Naive thymus-derived CD4-positive, alpha-beta T cell (primary cell): ENCODE measurements around the gene ATP10B. TPM values are rescaled to one million over a fixed set of nuclear protein-coding genes. Genes with fewer than 3 reads are reported as not detected.

Experiments
- ATAC-seq: fragments of 150-1000 bp; cut with Tn5 transposase; 2 replicates; pipeline ENCODE4 v1.10.0; 2021; ENCODE audit warnings: mild to moderate bottlenecking, moderate library complexity
- CTCF ChIA-PET: fragments of 350-600 bp; sonication (Branson Sonifier 250); formaldehyde crosslinking; loops from one replicate; lab custom pipeline; 2021; ENCODE audit warnings: antibody characterized with exemption; lab: Charles Lee
- POLR2A ChIA-PET: fragments of 350-600 bp; sonication (Branson Sonifier 250); formaldehyde crosslinking; loops from one replicate; lab custom pipeline; 2021; ENCODE audit warnings: antibody characterized with exemption, inconsistent platforms; lab: Charles Lee
- DNase-seq, 9 donors: peaks; one replicate each; pipeline versions ENCODE4 v3.0.0 to v3.0.0-alpha.2; 2020 to 2022; ENCODE audit warnings: mixed read lengths in 1 of 9
- H3K27ac ChIP-seq: one replicate; pipeline ENCODE4 v1.7.0; 2013; ENCODE audit warnings: mild to moderate bottlenecking, low read depth, low read length, moderate library complexity
- H3K27me3 ChIP-seq, 2 donors: one replicate each; pipeline ENCODE4 v1.7.0; 2013; ENCODE audit warnings: low read length in 2 of 2, mild to moderate bottlenecking in 2 of 2, moderate library complexity in 2 of 2; ENCODE audit not compliant: control insufficient read depth in 2 of 2, insufficient read depth in 2 of 2
- H3K36me3 ChIP-seq, 3 experiments: 1 replicate in 2 of 3; 2 replicates in 1 of 3; pipeline ENCODE4 v1.7.0; 2013; ENCODE audit warnings: low read length in 3 of 3, mild to moderate bottlenecking in 3 of 3, moderate library complexity in 1 of 3; ENCODE audit not compliant: insufficient read depth in 3 of 3, control insufficient read depth in 2 of 3
- H3K4me1 ChIP-seq, 2 donors: one replicate each; pipeline ENCODE4 v1.7.0; 2013; ENCODE audit warnings: low read length in 2 of 2, mild to moderate bottlenecking in 2 of 2, moderate library complexity in 1 of 2; ENCODE audit not compliant: control insufficient read depth in 2 of 2, insufficient read depth in 2 of 2
- H3K4me3 ChIP-seq: 2 replicates; pipeline ENCODE4 v1.7.0; 2013; ENCODE audit warnings: mild to moderate bottlenecking, low read length
- H3K9me3 ChIP-seq, 3 experiments: 1 replicate in 2 of 3; 2 replicates in 1 of 3; pipeline ENCODE4 v1.7.0; 2013; ENCODE audit warnings: low read length in 3 of 3; ENCODE audit not compliant: control insufficient read depth in 2 of 3
- H3K27ac Mint-ChIP-seq, 9 donors: one replicate each; pipeline ENCODE4 v1.8.0; 2020 to 2022; ENCODE audit warnings: mixed read lengths in 9 of 9, mild to moderate bottlenecking in 8 of 9, moderate library complexity in 5 of 9, inconsistent platforms in 2 of 9
- H3K27me3 Mint-ChIP-seq, 5 donors: one replicate each; pipeline ENCODE4 v1.8.0; 2021 to 2022; ENCODE audit warnings: mixed read lengths in 5 of 5, mild to moderate bottlenecking in 1 of 5
- H3K36me3 Mint-ChIP-seq, 5 donors: one replicate each; pipeline ENCODE4 v1.8.0; 2020 to 2022; ENCODE audit warnings: mixed read lengths in 5 of 5, mild to moderate bottlenecking in 3 of 5, inconsistent platforms in 1 of 5
- H3K4me1 Mint-ChIP-seq, 7 donors: one replicate each; pipeline ENCODE4 v1.8.0; 2020 to 2022; ENCODE audit warnings: mixed read lengths in 7 of 7, mild to moderate bottlenecking in 3 of 7, inconsistent platforms in 1 of 7
- H3K4me3 Mint-ChIP-seq, 10 donors: one replicate each; pipeline ENCODE4 v1.8.0; 2020 to 2022; ENCODE audit warnings: mild to moderate bottlenecking in 10 of 10, mixed read lengths in 10 of 10, moderate library complexity in 6 of 10, inconsistent platforms in 2 of 10
- H3K9me3 Mint-ChIP-seq, 11 donors: one replicate each; pipeline ENCODE4 v1.8.0; 2020 to 2022; ENCODE audit warnings: mixed read lengths in 11 of 11, mild to moderate bottlenecking in 4 of 11, inconsistent platforms in 1 of 11, moderate library complexity in 1 of 11
- intact Hi-C, 2 donors: fragments of 100-400 bp; cut with micrococcal nuclease; formaldehyde crosslinking; loops; one replicate each; pipeline ENCODE4 v1.15.1; 2023
- polyA plus RNA-seq, 2 donors: library from polyadenylated mRNA; unstranded; fragments of 300-500 nt; fragmentation: Illumina TruSeq; gene quantifications; one replicate each; pipeline ENCODE4 v1.2.3, GENCODE V29; 2021
- total RNA-seq, 6 experiments: library from RNA in 5 of 6; stranded (reverse) in 5 of 6; gene quantifications; 1 replicate in 5 of 6; 2 replicates in 1 of 6; pipeline ENCODE4 v1.2.3 and lab custom pipeline; 2021 to 2026

Gene ATP10B
- total and polyA plus RNA-seq, 7 experiments from 2014 or later: not detected

DNA sequence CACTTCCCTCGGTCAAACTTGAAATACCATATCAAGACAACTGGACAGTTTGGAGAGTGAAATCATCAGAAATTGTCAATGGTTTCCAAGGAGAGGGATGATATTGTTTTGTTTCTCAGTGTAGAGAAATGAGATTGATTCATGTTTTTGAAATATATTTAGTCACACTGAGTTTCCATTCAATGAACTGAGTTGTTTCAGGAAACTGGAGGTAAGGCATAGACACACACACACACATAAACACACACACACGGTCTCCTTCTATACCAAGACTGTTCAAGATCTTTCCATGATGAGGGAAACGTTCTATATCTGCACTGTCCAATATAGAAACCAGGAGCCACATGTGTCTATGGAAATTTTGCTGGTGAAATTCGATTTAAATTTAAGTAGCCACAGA is 247.5 kb downstream of the ATP10B start:
- Mint-ChIP-seq H3K4me1 (no peaks in the 10 kb centered on the region), H3K9me3 (peaks cover 0 to 6% (median 0%) of the 10 kb centered on the region in 11 donors), H3K36me3 (peaks cover 0 to 3% (median 0%) of the 10 kb centered on the region in 5 donors), H3K4me3 (no peak overlapping the region), H3K27ac (no peak overlapping the region), H3K27me3 (peaks cover 0 to 4% (median 0%) of the 10 kb centered on the region in 5 donors)
- no peak overlapping the region for H3K27ac ChIP-seq
- no peak overlapping the region for H3K4me3 ChIP-seq
- no peaks in the 10 kb centered on the region for H3K9me3 ChIP-seq
- POLR2A ChIA-PET: no interaction called here
- DNase-seq: no peak
- CTCF ChIA-PET: no interaction called here
- H3K4me1 ChIP-seq: no peaks in the 10 kb centered on the region
- no peaks in the 10 kb centered on the region for H3K36me3 ChIP-seq
- no peaks in the 10 kb centered on the region for H3K27me3 ChIP-seq
- intact Hi-C loops: no loop called here
- ATAC-seq: no peak

GRCh38 chr5:160602744-160603143 is 249.3 kb downstream of the ATP10B start:
- intact Hi-C loops: no loop called here
- Histone ChIP-seq H3K9me3 (no peaks in the 10 kb centered on the region), H3K4me1 (no peaks in the 10 kb centered on the region), H3K36me3 (no peaks in the 10 kb centered on the region), H3K27me3 (no peaks in the 10 kb centered on the region), H3K4me3 (no peak overlapping the region), H3K27ac (no peak overlapping the region)
- H3K9me3 Mint-ChIP-seq: peaks cover 0 to 4% (median 0%) of the 10 kb centered on the region in 11 donors
- ChIA-PET POLR2A (no interaction called here), CTCF (no interaction called here)
- ATAC-seq (no peak), DNase-seq (no peak)
- H3K4me3 Mint-ChIP-seq: no peak overlapping the region
- H3K27ac Mint-ChIP-seq: no peak overlapping the region
- peaks cover 0 to 4% (median 0%) of the 10 kb centered on the region in 5 donors for H3K27me3 Mint-ChIP-seq
- no peaks in the 10 kb centered on the region for H3K4me1 Mint-ChIP-seq
- peaks cover 0 to 2% (median 0%) of the 10 kb centered on the region in 5 donors for H3K36me3 Mint-ChIP-seq

DNA sequence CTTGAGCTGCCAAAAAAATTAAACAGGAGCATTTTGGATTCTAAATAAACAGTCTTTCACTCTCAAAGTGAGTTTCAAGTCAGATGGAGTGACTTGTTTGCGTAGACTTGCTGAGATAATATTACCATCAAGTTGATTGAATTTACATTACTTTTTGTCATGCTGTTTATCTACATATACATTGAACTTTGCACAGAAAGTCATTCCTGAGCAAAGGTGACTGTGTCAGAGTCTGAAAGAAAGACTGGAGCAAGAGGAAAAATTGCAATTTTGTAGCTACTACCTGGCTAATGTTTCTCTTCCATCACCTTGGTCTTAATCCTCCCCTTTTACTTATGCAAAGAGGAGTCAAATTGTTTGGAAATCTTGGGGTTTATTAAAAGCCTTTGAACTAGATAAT is 251.0 kb downstream of the ATP10B start:
- no peak overlapping the region for H3K27ac ChIP-seq
- Mint-ChIP-seq H3K9me3 (peaks cover 0 to 4% (median 0%) of the 10 kb centered on the region in 11 donors), H3K27ac (no peak overlapping the region), H3K4me3 (no peak overlapping the region), H3K36me3 (no peaks in the 10 kb centered on the region), H3K4me1 (no peaks in the 10 kb centered on the region), H3K27me3 (no peaks in the 10 kb centered on the region)
- no peak overlapping the region for H3K4me3 ChIP-seq
- DNase-seq: no peak
- no peak for ATAC-seq
- H3K27me3 ChIP-seq: no peaks in the 10 kb centered on the region
- no peaks in the 10 kb centered on the region for H3K36me3 ChIP-seq
- ChIA-PET POLR2A (no interaction called here), CTCF (no interaction called here)
- no peaks in the 10 kb centered on the region for H3K4me1 ChIP-seq
- no peaks in the 10 kb centered on the region for H3K9me3 ChIP-seq
- intact Hi-C loops: no loop called here

DNA sequence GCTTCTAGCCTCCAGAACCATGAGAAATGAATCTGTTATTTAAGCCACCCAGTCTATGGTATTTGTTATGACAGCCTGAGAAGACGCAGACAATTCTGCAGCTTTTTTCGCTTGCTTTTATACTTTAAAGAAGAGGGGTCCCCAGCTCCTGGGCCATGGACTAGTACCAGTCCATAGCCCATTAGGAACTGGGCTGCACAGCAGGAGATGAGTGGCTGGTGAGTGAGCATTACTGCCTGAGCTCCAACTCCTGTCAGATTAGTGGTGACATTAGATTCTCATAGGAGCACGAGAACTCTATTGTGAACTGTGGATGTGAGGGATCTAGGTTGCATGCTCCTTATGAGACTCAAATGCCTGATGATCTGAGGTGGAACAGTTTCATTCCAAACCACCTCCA is 278.7 kb downstream of the ATP10B start:
- no peaks in the 10 kb centered on the region for H3K36me3 Mint-ChIP-seq
- no peaks in the 10 kb centered on the region for H3K9me3 ChIP-seq
- DNase-seq (no peak), ATAC-seq (no peak)
- H3K27me3 Mint-ChIP-seq: peaks cover 0 to 10% (median 2%) of the 10 kb centered on the region in 5 donors
- no peaks in the 10 kb centered on the region for H3K4me1 ChIP-seq
- no peaks in the 10 kb centered on the region for H3K4me1 Mint-ChIP-seq
- no peak overlapping the region for H3K27ac ChIP-seq
- POLR2A ChIA-PET: no interaction called here
- H3K36me3 ChIP-seq: no peaks in the 10 kb centered on the region
- H3K27ac Mint-ChIP-seq: no peak overlapping the region
- no peak overlapping the region for H3K4me3 Mint-ChIP-seq
- H3K4me3 ChIP-seq: no peak overlapping the region
- H3K9me3 Mint-ChIP-seq: peaks cover 0 to 5% (median 0%) of the 10 kb centered on the region in 11 donors
- intact Hi-C loops: no loop called here
- CTCF ChIA-PET: interaction anchor here (0.5 kb wide), 1 partner anchor 207 kb away, joined by 3 read pairs; no protein-coding TSS in a partner anchor
- no peaks in the 10 kb centered on the region for H3K27me3 ChIP-seq

DNA sequence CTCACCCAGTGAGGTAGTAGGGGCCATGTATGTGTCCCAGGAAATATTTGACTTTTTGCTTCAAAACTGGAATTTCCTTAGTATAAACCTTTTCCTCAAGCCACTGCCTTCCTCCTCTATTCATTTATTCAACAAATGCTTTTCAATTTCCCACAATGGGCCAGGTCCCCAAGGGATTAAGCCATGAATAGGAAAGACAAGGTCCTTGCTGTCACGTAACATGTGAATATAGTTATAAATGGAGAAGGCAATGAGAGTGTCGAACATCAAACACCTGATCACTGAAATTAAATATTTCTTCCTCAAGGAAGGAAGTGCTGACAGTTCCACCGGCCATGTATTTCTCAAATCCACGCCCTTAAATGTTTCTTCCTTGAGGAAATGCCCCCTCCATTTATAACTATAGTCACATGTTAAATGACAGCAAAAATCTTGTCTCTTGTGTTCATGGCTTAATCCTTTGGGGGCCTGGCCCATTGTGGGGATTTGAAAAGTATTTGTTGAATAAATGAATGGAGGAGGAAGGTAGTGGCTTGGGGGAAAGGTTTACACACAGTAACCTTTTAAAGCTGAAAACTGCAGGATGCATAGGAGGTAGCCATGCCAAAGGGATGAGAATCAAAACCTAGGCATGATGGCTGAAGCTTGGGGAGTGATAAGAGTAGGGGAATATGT is 284.8 kb downstream of the ATP10B start:
- Histone ChIP-seq H3K36me3 (no peaks in the 10 kb centered on the region), H3K27me3 (no peaks in the 10 kb centered on the region), H3K4me3 (no peak overlapping the region), H3K9me3 (no peaks in the 10 kb centered on the region), H3K4me1 (no peaks in the 10 kb centered on the region), H3K27ac (no peak overlapping the region)
- H3K9me3 Mint-ChIP-seq: peaks cover 0 to 3% (median 0%) of the 10 kb centered on the region in 11 donors
- POLR2A ChIA-PET: no interaction called here
- H3K4me1 Mint-ChIP-seq: no peaks in the 10 kb centered on the region
- no peaks in the 10 kb centered on the region for H3K36me3 Mint-ChIP-seq
- intact Hi-C loops: no loop called here
- ATAC-seq (no peak), DNase-seq (no peak)
- CTCF ChIA-PET: no interaction called here
- peaks cover 0 to 6% (median 0%) of the 10 kb centered on the region in 5 donors for H3K27me3 Mint-ChIP-seq
- no peak overlapping the region for H3K4me3 Mint-ChIP-seq
- no peak overlapping the region for H3K27ac Mint-ChIP-seq

DNA sequence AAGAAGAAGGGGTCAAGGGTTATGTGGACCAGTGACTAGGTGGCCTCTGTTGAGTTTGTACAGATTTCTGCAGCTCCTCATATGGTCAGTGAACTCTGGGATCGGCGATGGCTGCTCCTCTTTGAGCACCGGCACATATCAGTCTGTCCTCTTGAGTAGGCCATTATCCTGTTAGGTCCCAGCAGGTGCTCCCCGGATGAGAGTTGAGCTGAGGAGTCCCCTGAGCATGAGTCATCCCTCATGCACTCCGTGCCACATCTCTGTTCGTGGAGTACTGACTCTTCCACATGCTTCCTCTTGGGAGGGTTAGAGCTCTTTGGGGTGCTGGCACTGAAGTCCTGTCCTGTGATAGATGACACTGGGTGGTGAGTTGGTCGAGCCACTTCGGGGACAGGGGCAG is 286.6 kb downstream of the ATP10B start:
- no peak for ATAC-seq
- Mint-ChIP-seq H3K27ac (no peak overlapping the region), H3K9me3 (peaks cover 0 to 3% (median 0%) of the 10 kb centered on the region in 11 donors), H3K4me3 (no peak overlapping the region), H3K27me3 (peaks cover 0 to 6% (median 0%) of the 10 kb centered on the region in 5 donors), H3K36me3 (no peaks in the 10 kb centered on the region), H3K4me1 (no peaks in the 10 kb centered on the region)
- ChIA-PET CTCF (interaction anchor here (0.7 kb wide), 1 partner anchor 388 kb away, joined by 3 read pairs; no protein-coding TSS in a partner anchor), POLR2A (no interaction called here)
- Histone ChIP-seq H3K4me3 (no peak overlapping the region), H3K4me1 (no peaks in the 10 kb centered on the region), H3K27me3 (no peaks in the 10 kb centered on the region), H3K36me3 (no peaks in the 10 kb centered on the region), H3K9me3 (no peaks in the 10 kb centered on the region), H3K27ac (no peak overlapping the region)
- intact Hi-C loops: no loop called here
- DNase-seq: no peak

GRCh38 chr5:160556846-160557245 is 295.2 kb downstream of the ATP10B start:
- H3K4me3 ChIP-seq: no peak overlapping the region
- Mint-ChIP-seq H3K27me3 (peaks cover 0 to 3% (median 1%) of the 10 kb centered on the region in 5 donors), H3K9me3 (no peaks in the 10 kb centered on the region), H3K4me1 (no peaks in the 10 kb centered on the region), H3K27ac (no peak overlapping the region), H3K36me3 (no peaks in the 10 kb centered on the region), H3K4me3 (no peak overlapping the region)
- no peak overlapping the region for H3K27ac ChIP-seq
- intact Hi-C loops: no loop called here
- H3K27me3 ChIP-seq: no peaks in the 10 kb centered on the region
- H3K9me3 ChIP-seq: no peaks in the 10 kb centered on the region
- DNase-seq (no peak), ATAC-seq (no peak)
- H3K36me3 ChIP-seq: no peaks in the 10 kb centered on the region
- no peaks in the 10 kb centered on the region for H3K4me1 ChIP-seq
- ChIA-PET CTCF (no interaction called here), POLR2A (no interaction called here)
